ENCODE measurements around the gene SPRED1. TPM values are rescaled to one million over a fixed set of nuclear protein-coding genes. Genes with fewer than 3 reads are reported as not detected.

Gene SPRED1
- total RNA-seq, 1 experiment from 2014 or later, result 10.4 TPM

GRCh38 chr15:38260077-38260476, 7.4 kb downstream of the SPRED1 start:
- no peak for DNase-seq
- Histone ChIP-seq H3K36me3 (ENCODE audit: control insufficient read depth, insufficient read depth, low read length) (no peaks in the 10 kb centered on the region), H3K4me3 (ENCODE audit: low read depth, low read length) (no peak overlapping the region), H3K4me1 (no peaks in the 10 kb centered on the region), H3K27me3 (replicated peaks; ENCODE audit: control insufficient read depth, insufficient read depth, low read length) (no peaks in the 10 kb centered on the region), H3K9me3 (no peaks in the 10 kb centered on the region)
- H3K9me3 Mint-ChIP-seq (ENCODE audit: unreplicated experiment), result no peaks in the 10 kb centered on the region
- no peak overlapping the region for H3K27ac Mint-ChIP-seq (ENCODE audit: unreplicated experiment)
- no TSS peak for BruUV-seq (replicated peaks)
- intact Hi-C loops (cut with micrococcal nuclease; ENCODE audit: unreplicated experiment), result no loop called here
- no peaks in the 10 kb centered on the region for H3K27me3 Mint-ChIP-seq (ENCODE audit: insufficient read depth, unreplicated experiment)
- ChIA-PET CTCF (no interaction called here), POLR2A (no interaction called here)
- H3K4me1 Mint-ChIP-seq (ENCODE audit: low read depth, unreplicated experiment), result no peaks in the 10 kb centered on the region
- H3K4me3 Mint-ChIP-seq (ENCODE audit: unreplicated experiment), result no peak overlapping the region
- no peaks in the 10 kb centered on the region for H3K36me3 Mint-ChIP-seq (ENCODE audit: insufficient read depth, unreplicated experiment)
- TF ChIP-seq CTCF (IDR thresholded peaks at IDR 0.05; ENCODE audit: insufficient read depth in 1 of 2, low read depth in 1 of 2, low read length in 1 of 2, severe bottlenecking in 1 of 2, unreplicated experiment in 1 of 2), result no peak

- no peak overlapping the region for H3K4me3 ChIP-seq (ENCODE audit: low read depth, low read length)
- no peak for DNase-seq
- intact Hi-C loops (cut with micrococcal nuclease; ENCODE audit: unreplicated experiment), result no loop called here
- CTCF ChIA-PET, result no interaction called here
- Mint-ChIP-seq H3K4me3 (ENCODE audit: unreplicated experiment) (no peak overlapping the region), H3K27me3 (ENCODE audit: insufficient read depth, unreplicated experiment) (no peaks in the 10 kb centered on the region), H3K4me1 (ENCODE audit: low read depth, unreplicated experiment) (no peaks in the 10 kb centered on the region), H3K27ac (ENCODE audit: unreplicated experiment) (no peak overlapping the region), H3K9me3 (ENCODE audit: unreplicated experiment) (no peaks in the 10 kb centered on the region), H3K36me3 (ENCODE audit: insufficient read depth, unreplicated experiment) (no peaks in the 10 kb centered on the region)
- no peaks in the 10 kb centered on the region for H3K9me3 ChIP-seq
- BruUV-seq (replicated peaks), result no TSS peak
- POLR2A ChIA-PET, result no interaction called here
- H3K27me3 ChIP-seq (replicated peaks; ENCODE audit: control insufficient read depth, insufficient read depth, low read length), result no peaks in the 10 kb centered on the region
- no peak for TF ChIP-seq CTCF (IDR thresholded peaks at IDR 0.05; ENCODE audit: insufficient read depth in 1 of 2, low read depth in 1 of 2, low read length in 1 of 2, severe bottlenecking in 1 of 2, unreplicated experiment in 1 of 2)
- no peaks in the 10 kb centered on the region for H3K36me3 ChIP-seq (ENCODE audit: control insufficient read depth, insufficient read depth, low read length)
- H3K4me1 ChIP-seq, result no peaks in the 10 kb centered on the region
Observed at GRCh38 chr15:38263251-38263650, 10.6 kb downstream of the SPRED1 start.

- Mint-ChIP-seq H3K4me3 (ENCODE audit: unreplicated experiment) (no peak overlapping the region), H3K9me3 (ENCODE audit: unreplicated experiment) (no peaks in the 10 kb centered on the region), H3K36me3 (ENCODE audit: insufficient read depth, unreplicated experiment) (no peaks in the 10 kb centered on the region), H3K27ac (ENCODE audit: unreplicated experiment) (no peak overlapping the region), H3K4me1 (ENCODE audit: low read depth, unreplicated experiment) (no peaks in the 10 kb centered on the region), H3K27me3 (ENCODE audit: insufficient read depth, unreplicated experiment) (no peaks in the 10 kb centered on the region)
- Histone ChIP-seq H3K36me3 (ENCODE audit: control insufficient read depth, insufficient read depth, low read length) (no peaks in the 10 kb centered on the region), H3K27me3 (replicated peaks; ENCODE audit: control insufficient read depth, insufficient read depth, low read length) (no peaks in the 10 kb centered on the region), H3K4me3 (ENCODE audit: low read depth, low read length) (no peak overlapping the region), H3K4me1 (no peaks in the 10 kb centered on the region), H3K9me3 (no peaks in the 10 kb centered on the region)
- intact Hi-C loops (cut with micrococcal nuclease; ENCODE audit: unreplicated experiment), result no loop called here
- ChIA-PET CTCF (no interaction called here), POLR2A (no interaction called here)
- DNase-seq, result no peak
- TF ChIP-seq CTCF (IDR thresholded peaks at IDR 0.05; ENCODE audit: insufficient read depth in 1 of 2, low read depth in 1 of 2, low read length in 1 of 2, severe bottlenecking in 1 of 2, unreplicated experiment in 1 of 2), result no peak
- no TSS peak for BruUV-seq (replicated peaks)
Observed at GRCh38 chr15:38263996-38264395, 11.4 kb downstream of the SPRED1 start.

Data from Caco-2 (cell line).